Heart right ventricle (tissue), 16 donors: ENCODE measurements around the gene NADSYN1. TPM values are rescaled to one million over a fixed set of nuclear protein-coding genes. Genes with fewer than 3 reads are reported as not detected.
"Not testable (repeated sequence)": the region's sequence is repeated elsewhere in the genome, so short reads cannot be mapped to it uniquely, and the experiment has no call there.

Source experiments
- ATAC-seq, 8 donors: fragments of 200-7000 bp; cut with Tn5 transposase; one replicate each; pipeline ENCODE4 v1.9.1; 2020; ENCODE audit warnings: mild to moderate bottlenecking in 8 of 8, moderate library complexity in 8 of 8, moderate number of reproducible peaks in 1 of 8
- DNase-seq, 2 donors: peaks; one replicate each; pipeline ENCODE4 v3.0.0-alpha.2; 2020
- H3K27ac ChIP-seq, 10 donors: fragments of 200-600 bp; sonication (generic) in 2 of 10; one replicate each; pipeline versions ENCODE4 v1.5.0 to v1.8.0; 2020 to 2022; ENCODE audit warnings: mild to moderate bottlenecking in 3 of 10
- H3K27me3 ChIP-seq, 7 donors: fragments of 200-600 bp; one replicate each; pipeline ENCODE4 v1.8.0; 2021 to 2022; ENCODE audit warnings: mild to moderate bottlenecking in 2 of 7
- H3K36me3 ChIP-seq, 9 donors: fragments of 200-600 bp; sonication (generic) in 1 of 9; one replicate each; pipeline versions ENCODE4 v1.5.0 to v1.8.0; 2020 to 2022; ENCODE audit warnings: mild to moderate bottlenecking in 2 of 9
- H3K4me1 ChIP-seq, 9 donors: fragments of 200-600 bp; sonication (generic) in 1 of 9; one replicate each; pipeline versions ENCODE4 v1.5.0 to v1.8.0; 2020 to 2022; ENCODE audit warnings: mild to moderate bottlenecking in 4 of 9
- H3K4me3 ChIP-seq, 10 donors: fragments of 200-600 bp; sonication (generic) in 2 of 10; one replicate each; pipeline versions ENCODE4 v1.5.0 to v1.8.0; 2020 to 2022; ENCODE audit warnings: mild to moderate bottlenecking in 7 of 10, moderate library complexity in 2 of 10
- H3K9me3 ChIP-seq, 11 donors: fragments of 200-600 bp in 10 of 11; sonication (generic) in 2 of 11; one replicate each; pipeline versions ENCODE4 v1.5.0 to v1.8.0; 2013 to 2022; ENCODE audit warnings: mild to moderate bottlenecking in 2 of 11, control low read depth in 1 of 11, moderate library complexity in 1 of 11
- CTCF ChIP-seq, 9 donors: fragments of 200-600 bp; sonication (generic) in 2 of 9; IDR thresholded peaks; one replicate each; pipeline versions ENCODE4 v1.5.0 to v1.8.0; 2021 to 2022; ENCODE audit warnings: antibody characterized with exemption in 9 of 9, mild to moderate bottlenecking in 5 of 9, moderate library complexity in 1 of 9
- WGBS, 2 donors: extraction: QIAGEN DNeasy Blood & Tissue Kit; methylation state at CpG; one replicate each; pipeline ENCODE4 v1.1.7; 2013; ENCODE audit warnings: inconsistent platforms in 1 of 2; 5-methylcytosine and 5-hydroxymethylcytosine counted together
- intact Hi-C, 10 donors: fragments of 100-400 bp; cut with DNase I; formaldehyde crosslinking; loops; one replicate each; pipeline versions ENCODE4 v1.11.1 to v1.14.2; 2022
- polyA plus RNA-seq, 2 donors: library from polyadenylated mRNA; stranded (reverse); fragments of 200-250 nt; gene quantifications; one replicate each; pipeline ENCODE4 v1.2.3, GENCODE V29; 2013
- total RNA-seq, 10 donors: library from RNA; stranded (reverse); fragmentation: NEBNext Ultra II Directional in 3 of 10; extraction: Animal tissue kit (Norgen Biotek cat#: 25700) in 3 of 10; gene quantifications; one replicate each; pipeline versions ENCODE4 v1.2.1 to v1.2.4, GENCODE V29; 2021 to 2023
- donor health status: Arrhythmogenic right ventricular cardiomyopathy.
- donor health status: ischemic (EF 13 %, LVEDD 7.1; RV severe dilation, severe dysfunction).
- donor health status: healthy with polysubstance abuse.
- donor health status: DM: no; HTN: yes; CAD: no.
- donor health status: DM: no; HTN: no; CAD: no.
- donor health status: ischemic (EF 25% LVEDD 6.9; RV normal size, moderate dysfunction).
- donor health status: ischemic (EF 25% LVEDD 5.7; RV mildly dilated, moderate dysfunction).
- donor health status: healthy.
- donor health status: DM: yes; HTN: yes; CAD: no.
- donor health status: Ischemic cardiomyopathy.
- donor health status: ischemic (EF 35%, LVEDD 5.7; RV mildly dilated, moderate dysfunction).
- donor health status: nonischemic (EF 11% LVEDD 7.7; RV severe dilation, severe dysfunction).
- donor health status: DM: yes; HTN: yes; CAD: no.
- donor health status: PGD.
- donor health status: ischemic (EF 29% LVEDD 5.4; RV normal size, mild dysfunction).
- donor health status: nonischemic (EF 23%, LVEDD 6.1; RV moderate dilation, normal function).

Gene NADSYN1
- total and polyA plus RNA-seq, 12 donors, result 13.4 to 32.0 (median 16.9) TPM

- no peak for DNase-seq
- 89 to 90% methylated on average over 6 of the region's 6 CpGs for WGBS, 2 donors
- TF ChIP-seq CTCF (IDR thresholded peaks at IDR 0.05), result no peak
- no peak for ATAC-seq
- intact Hi-C loops, result no loop called here
- H3K36me3 ChIP-seq, result no peaks in the 10 kb centered on the region
- no peaks in the 10 kb centered on the region for H3K4me1 ChIP-seq
- peaks cover 0 to 9% (median 0%) of the 10 kb centered on the region in 11 donors for H3K9me3 ChIP-seq
- H3K4me3 ChIP-seq, result no peak overlapping the region
- no peaks in the 10 kb centered on the region for H3K27me3 ChIP-seq
- H3K27ac ChIP-seq, result no peak overlapping the region
Observed at GRCh38 chr11:71527576-71528210, 74.7 kb downstream of the NADSYN1 start.

GRCh38 chr11:71530602-71531001 lies 77.6 kb downstream of the NADSYN1 start:
- no peak overlapping the region for H3K27ac ChIP-seq
- no peak overlapping the region for H3K4me3 ChIP-seq
- H3K36me3 ChIP-seq, result no peaks in the 10 kb centered on the region
- TF ChIP-seq CTCF (IDR thresholded peaks at IDR 0.05), result no peak
- no peaks in the 10 kb centered on the region for H3K27me3 ChIP-seq
- no peaks in the 10 kb centered on the region for H3K9me3 ChIP-seq
- H3K4me1 ChIP-seq, result no peaks in the 10 kb centered on the region
- ATAC-seq (no peak), DNase-seq (no peak)
- intact Hi-C loops, result no loop called here
- WGBS, 2 donors, result 78 to 89% methylated on average over 11 of the region's 11 CpGs

- Histone ChIP-seq H3K4me1 (no peaks in the 10 kb centered on the region), H3K9me3 (no peaks in the 10 kb centered on the region), H3K27ac (no peak overlapping the region), H3K36me3 (no peaks in the 10 kb centered on the region), H3K27me3 (no peaks in the 10 kb centered on the region), H3K4me3 (no peak overlapping the region)
- 81 to 83% methylated on average over 10 of the region's 10 CpGs for WGBS, 2 donors
- DNase-seq (no peak), ATAC-seq (no peak)
- TF ChIP-seq CTCF (IDR thresholded peaks at IDR 0.05), result no peak
- intact Hi-C loops, result no loop called here
Observed at GRCh38 chr11:71532036-71532610, 79.1 kb downstream of the NADSYN1 start.

GRCh38 chr11:71534711-71535608 lies 82.0 kb downstream of the NADSYN1 start:
- WGBS, 2 donors, result 60 to 63% methylated on average over 17 of the region's 17 CpGs
- ATAC-seq, intact Hi-C loops, H3K27ac ChIP-seq, H3K4me3 ChIP-seq, H3K9me3 ChIP-seq, DNase-seq, H3K4me1 ChIP-seq, H3K27me3 ChIP-seq, H3K36me3 ChIP-seq: not testable (repeated sequence)
